GM12801 (cell line): ENCODE results near the gene TAS2R39.

Source experiments
- CTCF ChIP-seq: IDR thresholded peaks from one replicate; pipeline ENCODE4 v1.5.1; 2011; ENCODE audit warnings: control low read depth; ENCODE audit not compliant: insufficient read length; ENCODE audit errors: extremely low read depth

Gene TAS2R39

GRCh38 chr7:143177374-143178119, 5.7 kb upstream of the TAS2R39 start:
- no peak for TF ChIP-seq CTCF

DNA sequence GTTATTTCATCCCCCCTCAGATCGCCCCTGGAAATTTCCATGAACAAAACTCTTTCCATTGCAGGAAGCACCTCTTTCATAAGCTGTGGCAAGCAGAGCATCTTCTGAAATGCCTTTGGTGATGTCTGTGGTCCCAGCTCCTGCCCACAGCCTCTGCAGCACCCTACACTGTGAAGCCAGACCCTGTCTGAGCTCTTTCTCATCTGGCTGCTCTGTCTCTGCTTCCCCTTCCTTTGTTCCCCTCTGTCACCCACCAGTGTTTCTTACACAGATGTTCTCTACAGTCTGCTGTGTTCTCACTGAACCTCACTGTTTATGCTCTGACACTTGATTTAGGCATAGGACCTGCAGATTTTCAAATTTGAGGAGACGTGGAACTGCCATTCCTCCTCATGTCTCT, 1.9 kb upstream of the TAS2R39 start:
- no peak for TF ChIP-seq CTCF

DNA sequence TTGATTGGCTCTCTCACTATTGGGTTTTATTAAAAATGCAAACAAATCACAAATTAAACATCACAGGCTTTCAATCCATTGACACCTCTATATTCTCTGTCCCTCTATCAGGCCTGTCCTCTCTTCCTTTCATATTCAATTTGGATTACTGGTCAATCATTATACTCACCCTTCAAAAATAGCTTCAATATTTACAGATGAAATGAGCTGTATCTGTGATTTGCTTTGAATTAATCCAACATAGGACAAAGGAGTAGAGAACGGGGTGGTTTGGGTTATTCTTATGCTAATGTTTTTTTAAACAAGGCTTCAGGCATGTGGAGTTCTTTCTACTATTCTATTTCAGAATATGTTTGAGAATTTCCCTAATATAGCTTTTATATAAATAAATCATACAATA, 2.3 kb downstream of the TAS2R39 start:
- TF ChIP-seq CTCF, result no peak

DNA sequence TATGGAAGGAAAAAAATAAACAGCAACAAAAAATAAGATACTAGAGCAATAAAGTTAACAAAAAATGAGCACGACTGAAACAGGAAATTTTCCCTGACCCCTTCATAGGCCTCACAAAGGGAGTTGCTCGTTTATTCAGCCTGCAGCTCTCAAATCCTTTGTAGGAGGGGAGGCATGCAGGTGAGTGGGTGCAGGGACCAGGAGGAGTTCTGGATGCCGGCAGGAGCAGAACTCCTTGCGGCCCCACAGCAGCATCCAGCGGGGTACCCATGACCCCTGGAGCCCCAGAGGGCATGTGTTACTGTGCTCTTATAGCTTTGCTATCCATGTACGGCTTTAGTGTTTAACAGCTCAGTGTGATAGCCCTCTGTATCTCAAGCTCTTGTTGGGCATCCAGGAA, 5.8 kb downstream of the TAS2R39 start:
- no peak for TF ChIP-seq CTCF

- no peak for TF ChIP-seq CTCF
Measured at GRCh38 chr7:143193880-143194279, 10.7 kb downstream of the TAS2R39 start.

- no peak for TF ChIP-seq CTCF
Measured at GRCh38 chr7:143199040-143199439, 15.8 kb downstream of the TAS2R39 start.

GRCh38 chr7:143202161-143202560, 18.9 kb downstream of the TAS2R39 start:
- no peak for TF ChIP-seq CTCF
